Pons (tissue), 1 donor: ENCODE results near the gene CERS4.
"Not testable (repeated sequence)": the region's sequence is repeated elsewhere in the genome, so short reads cannot be mapped to it uniquely, and the experiment has no call there.

Source experiments
- DNase-seq: peaks from one replicate; pipeline ENCODE4 v3.0.0-alpha.2; 2016; ENCODE audit warnings: low spot score

The CERS4 gene, protein sequence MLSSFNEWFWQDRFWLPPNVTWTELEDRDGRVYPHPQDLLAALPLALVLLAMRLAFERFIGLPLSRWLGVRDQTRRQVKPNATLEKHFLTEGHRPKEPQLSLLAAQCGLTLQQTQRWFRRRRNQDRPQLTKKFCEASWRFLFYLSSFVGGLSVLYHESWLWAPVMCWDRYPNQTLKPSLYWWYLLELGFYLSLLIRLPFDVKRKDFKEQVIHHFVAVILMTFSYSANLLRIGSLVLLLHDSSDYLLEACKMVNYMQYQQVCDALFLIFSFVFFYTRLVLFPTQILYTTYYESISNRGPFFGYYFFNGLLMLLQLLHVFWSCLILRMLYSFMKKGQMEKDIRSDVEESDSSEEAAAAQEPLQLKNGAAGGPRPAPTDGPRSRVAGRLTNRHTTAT

DNA sequence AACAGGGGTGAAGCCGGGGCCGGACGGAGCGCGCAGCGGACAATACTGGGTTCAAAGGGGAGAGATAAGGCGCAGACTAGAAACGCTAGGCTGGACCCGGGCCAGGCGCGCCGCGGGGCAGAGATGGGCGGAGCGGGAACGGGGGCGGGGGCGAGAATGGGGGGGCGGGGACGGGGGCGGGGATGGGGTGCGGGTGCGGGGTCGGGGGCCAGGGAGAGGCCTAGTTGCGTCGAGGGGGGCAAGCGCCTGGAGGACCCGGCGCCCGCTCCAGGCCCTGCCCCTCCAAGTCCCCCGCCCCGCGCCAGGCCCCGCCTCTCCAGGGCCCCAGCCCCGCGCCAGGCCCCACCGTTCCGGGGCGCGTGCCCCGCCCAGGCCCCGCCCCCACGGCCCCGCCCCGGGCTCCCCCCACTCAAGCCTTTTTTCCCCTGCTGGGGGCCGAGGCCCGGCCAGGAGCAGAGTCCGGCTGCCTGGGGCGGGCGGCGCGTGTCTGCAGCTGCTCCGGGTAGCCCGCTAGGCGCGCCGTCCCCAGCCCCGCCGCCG lies at the start of gene CERS4:
TSS of gene CERS4 (plus strand) at position 449 of the 540 bp plus-strand sequence. CDS start 41,707 bp downstream, outside the sequence.
- DNase-seq, result peak; percentile 79

DNA sequence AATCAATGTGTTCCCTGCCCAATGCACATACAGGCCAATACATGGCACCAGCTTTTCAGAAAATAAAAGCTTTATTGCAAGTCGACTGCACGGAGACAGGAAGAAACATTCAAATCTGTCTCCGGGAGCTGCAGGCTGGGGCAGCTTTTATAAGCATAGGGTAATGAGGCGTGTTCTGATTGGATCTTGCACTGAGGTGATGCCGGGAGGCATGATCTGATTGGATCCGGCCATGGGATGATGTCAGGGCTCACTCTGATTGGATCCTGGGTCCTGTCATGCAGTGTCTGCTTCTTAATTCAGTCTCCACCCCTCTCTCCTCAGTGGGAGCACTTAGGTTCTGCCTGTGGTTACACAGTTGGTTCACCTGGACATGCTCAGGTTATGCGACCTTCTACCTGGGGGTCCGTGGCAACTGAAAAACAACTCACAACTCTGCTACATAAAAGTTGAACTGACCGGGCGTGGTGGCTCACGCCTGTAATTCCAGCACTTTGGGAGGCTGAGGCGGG lies 48.0 kb upstream of the CERS4 start:
- peak; percentile 66 for DNase-seq

GRCh38 chr19:8163759-8164158 lies 45.4 kb upstream of the CERS4 start:
- no peak for DNase-seq

- DNase-seq, result no peak
These were observed 41.2 kb upstream of the CERS4 start for GRCh38 chr19:8167985-8168384.

- no peak for DNase-seq
These were observed 40.6 kb upstream of the CERS4 start for GRCh38 chr19:8168537-8168936.

DNA sequence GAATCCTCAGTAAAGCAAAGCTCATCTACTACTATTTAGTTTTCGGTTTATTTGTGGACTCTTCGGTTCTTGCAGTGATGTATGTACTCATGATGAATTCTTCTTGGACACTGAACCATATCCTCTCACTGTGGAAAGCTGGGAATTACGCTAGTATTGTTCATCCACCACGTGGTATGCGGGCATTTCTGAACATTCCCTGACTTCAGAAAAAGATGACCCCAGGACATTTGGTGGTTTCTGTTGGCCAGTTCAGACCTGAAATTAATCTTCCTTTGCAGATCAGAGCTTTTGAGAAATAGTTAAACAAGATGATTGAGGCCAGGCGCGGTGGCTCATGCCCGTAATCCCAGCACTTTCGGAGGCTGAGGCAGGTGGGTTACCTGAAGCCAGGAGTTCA lies 34.5 kb upstream of the CERS4 start:
- DNase-seq, result no peak

DNA sequence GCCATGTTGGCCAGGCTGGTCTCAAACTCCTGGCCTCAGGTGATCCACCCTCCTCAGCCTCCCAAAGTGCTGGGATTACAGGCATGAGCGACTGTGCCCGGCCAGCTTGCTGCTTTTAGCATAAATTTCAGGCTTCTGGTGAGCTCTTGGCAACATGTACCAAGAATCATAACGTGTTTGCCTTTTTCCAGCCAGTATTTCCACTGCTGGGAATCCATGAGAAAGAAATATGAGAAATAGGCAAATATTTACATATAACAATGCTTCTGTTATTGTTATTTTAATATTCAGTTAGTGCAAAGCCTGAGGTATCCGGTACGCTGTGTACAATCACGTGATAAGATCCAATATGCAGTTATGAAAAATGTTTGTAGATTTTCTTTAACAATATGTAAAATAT lies 29.2 kb upstream of the CERS4 start:
- no peak for DNase-seq

GRCh38 chr19:8184274-8184673 lies 24.9 kb upstream of the CERS4 start:
- DNase-seq, result no peak

GRCh38 chr19:8185343-8186068 lies 23.7 kb upstream of the CERS4 start:
- DNase-seq, result no peak

DNA sequence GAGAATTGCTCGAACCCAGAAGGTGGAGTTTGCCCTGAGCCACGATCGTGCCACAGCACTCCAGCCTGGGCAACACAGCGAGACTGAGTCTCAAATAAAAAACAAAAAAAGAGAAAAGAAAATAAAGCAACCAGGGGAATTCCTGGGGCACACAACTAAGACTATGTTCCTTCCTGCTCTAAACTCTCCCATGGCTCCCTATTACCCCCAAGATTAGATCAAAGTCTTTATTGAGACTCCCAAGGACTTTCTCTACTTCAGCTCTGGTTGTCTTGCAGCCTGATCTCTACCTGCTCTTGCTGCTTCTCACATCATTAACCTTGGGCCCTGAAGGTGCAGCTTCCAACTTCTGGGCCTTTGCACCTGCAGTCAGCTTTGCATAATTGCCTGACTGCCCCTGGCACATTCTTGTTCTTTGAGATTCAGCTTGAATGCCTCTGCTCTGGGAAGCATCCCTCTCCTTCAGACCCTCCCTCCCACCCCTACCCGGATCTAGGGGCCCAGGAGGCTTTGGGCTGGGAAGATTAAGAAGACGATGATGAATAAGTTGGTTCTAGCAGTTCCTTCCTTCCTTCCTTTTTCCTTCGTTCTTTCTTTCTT lies 16.8 kb upstream of the CERS4 start:
- DNase-seq, result no peak

GRCh38 chr19:8194528-8195267 lies 14.5 kb upstream of the CERS4 start:
- no peak for DNase-seq

DNA sequence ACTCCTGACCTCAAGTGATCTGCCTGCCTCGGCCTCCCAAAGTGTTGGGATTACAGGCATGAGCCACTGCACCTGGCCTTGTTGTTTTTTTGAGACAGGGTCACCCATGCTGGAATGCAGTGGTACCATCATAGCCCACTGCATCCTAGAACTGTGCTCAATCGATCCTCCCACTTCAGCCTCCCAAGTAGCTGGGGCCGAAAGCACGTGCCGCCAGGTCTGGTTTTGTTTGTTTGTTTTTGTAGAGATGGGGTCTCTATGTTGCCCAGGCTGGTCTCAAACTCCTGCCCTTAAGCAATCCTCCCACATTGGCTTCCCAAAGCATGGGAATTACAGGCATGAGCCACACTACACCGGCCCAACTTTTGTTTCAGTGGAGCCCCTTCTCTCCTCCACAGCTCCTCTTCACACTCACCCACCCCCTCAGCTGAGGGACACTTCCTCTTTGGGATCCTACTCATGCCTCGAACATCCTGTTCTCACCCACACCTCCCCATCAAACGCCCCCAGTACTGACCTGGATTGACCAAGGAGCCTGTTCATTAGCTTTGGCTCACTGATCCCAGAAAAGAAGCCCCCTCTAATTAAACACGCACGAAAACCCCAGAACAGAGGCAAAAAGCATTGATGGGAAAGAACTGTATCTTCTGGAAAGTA lies 12.8 kb upstream of the CERS4 start:
- no peak for DNase-seq

GRCh38 chr19:8203288-8204120 lies 5.7 kb upstream of the CERS4 start:
- not testable (repeated sequence) for DNase-seq

DNA sequence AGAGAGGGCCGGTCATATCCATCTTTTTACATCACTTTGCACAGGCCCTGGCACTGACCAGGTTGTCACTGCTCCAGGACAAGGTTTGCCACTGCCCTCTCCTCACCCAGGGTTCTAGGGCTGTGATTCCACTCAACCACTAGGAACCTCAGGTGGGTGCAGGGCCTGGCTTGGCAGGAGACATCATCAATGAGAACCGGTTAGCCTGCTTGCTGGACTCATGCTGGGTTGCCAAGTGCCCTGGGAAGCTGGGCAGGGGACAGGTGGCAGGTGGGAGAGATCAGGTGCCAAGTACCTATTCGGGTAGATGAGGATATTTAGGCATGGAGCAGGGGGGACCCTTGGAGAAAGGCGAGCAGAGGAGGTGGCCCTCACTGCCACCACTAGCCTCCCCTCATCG lies 4.2 kb upstream of the CERS4 start:
- no peak for DNase-seq

- no peak for DNase-seq
These were observed 2.8 kb upstream of the CERS4 start for GRCh38 chr19:8206147-8207087.

DNA sequence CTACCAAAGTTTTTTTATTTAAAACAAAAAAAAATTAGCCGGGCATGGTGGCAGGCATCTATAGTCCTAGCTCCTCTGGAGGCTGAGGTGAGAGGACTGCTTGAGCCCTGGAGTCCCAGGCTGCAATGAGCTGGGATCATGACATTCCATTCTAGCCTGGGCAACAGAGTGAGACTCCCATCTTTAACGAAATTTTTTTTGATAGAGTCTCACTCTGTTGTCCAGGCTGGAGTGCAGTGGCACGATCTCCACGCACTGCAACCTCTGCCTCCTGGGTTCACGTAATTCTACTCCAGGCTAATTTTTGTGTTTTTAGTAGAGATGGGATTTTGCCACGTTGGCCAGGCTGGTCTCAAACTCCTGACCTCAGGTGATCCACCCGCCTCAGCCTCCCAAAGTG lies 1.8 kb upstream of the CERS4 start:
- DNase-seq, result not testable (repeated sequence)

DNA sequence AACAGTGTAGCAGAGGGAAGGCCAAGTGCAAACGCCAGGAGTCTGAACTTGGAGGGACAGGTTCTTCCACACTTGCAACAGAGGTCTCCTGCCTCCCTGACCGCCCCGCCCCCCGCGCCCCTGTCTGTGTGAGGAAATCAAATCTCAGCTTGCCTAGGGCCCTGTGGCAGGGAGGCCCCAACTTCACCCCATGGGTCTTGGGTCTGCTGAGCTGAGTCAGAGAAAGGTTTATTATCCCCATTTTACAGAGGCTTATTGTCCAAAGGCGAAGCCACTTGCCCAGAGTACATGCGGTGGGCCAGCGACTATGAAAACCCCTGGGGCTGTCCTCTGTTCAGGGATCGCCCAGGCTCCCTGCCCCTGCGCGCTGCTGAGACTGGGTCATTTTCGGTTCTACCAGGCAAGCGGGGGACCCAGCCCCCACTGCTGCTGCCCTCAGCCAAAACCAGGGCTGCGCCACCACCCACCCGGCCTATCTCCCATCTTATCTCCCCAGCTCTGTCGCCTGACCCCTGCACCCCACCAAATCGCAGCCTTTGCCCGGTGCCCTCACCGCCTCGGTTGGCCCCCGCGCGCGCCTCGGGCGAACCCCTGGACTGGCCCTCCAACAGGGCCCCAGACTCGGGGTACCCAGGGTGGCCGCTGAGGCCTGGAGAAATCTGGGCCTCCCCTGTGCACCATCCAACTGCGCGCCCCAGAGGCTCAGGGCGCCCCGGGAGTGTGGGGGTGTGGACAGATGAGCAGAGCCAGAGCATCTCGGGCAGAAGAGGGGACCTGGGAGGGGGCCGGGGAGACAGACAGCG lies 850 bp upstream of the CERS4 start:
- DNase-seq, result peak; percentile 83
